RWPE2 (cell line): ENCODE measurements around the gene SEMA4D.

Source experiments
- ATAC-seq: fragments of 200-7000 bp; cut with Tn5 transposase; 3 replicates; pipeline ENCODE4 v1.9.1; 2021; ENCODE audit warnings: low read depth
- DNase-seq: peaks from one replicate; pipeline ENCODE4 v3.0.0-alpha.2; 2020; ENCODE audit warnings: low spot score
- H3K27ac ChIP-seq: fragments of 450-650 bp; 2 replicates; pipeline ENCODE4 v1.5.1; 2017; ENCODE audit warnings: mild to moderate bottlenecking; ENCODE audit not compliant: poor library complexity, severe bottlenecking
- H3K27me3 ChIP-seq: fragments of 250-450 bp; sonication (Bioruptor Pico); 2 replicates; pipeline ENCODE4 v1.5.1; 2021; ENCODE audit warnings: mild to moderate bottlenecking, moderate library complexity; ENCODE audit not compliant: insufficient read depth, poor library complexity, severe bottlenecking
- H3K36me3 ChIP-seq: fragments of 250-450 bp; sonication (Bioruptor Pico); 2 replicates; pipeline ENCODE4 v1.5.1; 2020; ENCODE audit warnings: low read depth, mild to moderate bottlenecking, moderate library complexity
- H3K4me1 ChIP-seq: fragments of 250-450 bp; sonication (Bioruptor Pico); 2 replicates; pipeline ENCODE4 v1.5.1; 2021; ENCODE audit warnings: mild to moderate bottlenecking, moderate library complexity; ENCODE audit not compliant: insufficient read depth, poor library complexity, severe bottlenecking
- H3K4me3 ChIP-seq: fragments of 250-450 bp; sonication (Bioruptor Pico); 2 replicates; pipeline ENCODE4 v1.5.1; 2021; ENCODE audit warnings: mild to moderate bottlenecking, moderate library complexity; ENCODE audit not compliant: severe bottlenecking
- H3K9me3 ChIP-seq: fragments of 250-450 bp; sonication (Bioruptor Pico); 2 replicates; pipeline ENCODE4 v1.5.1; 2021; ENCODE audit warnings: mild to moderate bottlenecking, moderate library complexity; ENCODE audit not compliant: severe bottlenecking
- TF ChIP-seq, protein P1 (sequence below): fragments of 450-650 bp; IDR thresholded peaks from one replicate; pipeline ENCODE4 v1.5.1; 2017; ENCODE audit warnings: mild to moderate bottlenecking, moderate library complexity; ENCODE audit not compliant: poor library complexity, severe bottlenecking

Gene SEMA4D

GRCh38 chr9:89410022-89410421, 87.9 kb downstream of the SEMA4D start:
- Histone ChIP-seq H3K4me3 (no peak overlapping the region), H3K36me3 (no peaks in the 10 kb centered on the region), H3K4me1 (no peaks in the 10 kb centered on the region), H3K9me3 (no peaks in the 10 kb centered on the region), H3K27me3 (no peaks in the 10 kb centered on the region), H3K27ac (no peak overlapping the region)
- no peak for ATAC-seq
- DNase-seq = no peak
- TF ChIP-seq, protein P1, sequence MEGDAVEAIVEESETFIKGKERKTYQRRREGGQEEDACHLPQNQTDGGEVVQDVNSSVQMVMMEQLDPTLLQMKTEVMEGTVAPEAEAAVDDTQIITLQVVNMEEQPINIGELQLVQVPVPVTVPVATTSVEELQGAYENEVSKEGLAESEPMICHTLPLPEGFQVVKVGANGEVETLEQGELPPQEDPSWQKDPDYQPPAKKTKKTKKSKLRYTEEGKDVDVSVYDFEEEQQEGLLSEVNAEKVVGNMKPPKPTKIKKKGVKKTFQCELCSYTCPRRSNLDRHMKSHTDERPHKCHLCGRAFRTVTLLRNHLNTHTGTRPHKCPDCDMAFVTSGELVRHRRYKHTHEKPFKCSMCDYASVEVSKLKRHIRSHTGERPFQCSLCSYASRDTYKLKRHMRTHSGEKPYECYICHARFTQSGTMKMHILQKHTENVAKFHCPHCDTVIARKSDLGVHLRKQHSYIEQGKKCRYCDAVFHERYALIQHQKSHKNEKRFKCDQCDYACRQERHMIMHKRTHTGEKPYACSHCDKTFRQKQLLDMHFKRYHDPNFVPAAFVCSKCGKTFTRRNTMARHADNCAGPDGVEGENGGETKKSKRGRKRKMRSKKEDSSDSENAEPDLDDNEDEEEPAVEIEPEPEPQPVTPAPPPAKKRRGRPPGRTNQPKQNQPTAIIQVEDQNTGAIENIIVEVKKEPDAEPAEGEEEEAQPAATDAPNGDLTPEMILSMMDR = no peak

DNA sequence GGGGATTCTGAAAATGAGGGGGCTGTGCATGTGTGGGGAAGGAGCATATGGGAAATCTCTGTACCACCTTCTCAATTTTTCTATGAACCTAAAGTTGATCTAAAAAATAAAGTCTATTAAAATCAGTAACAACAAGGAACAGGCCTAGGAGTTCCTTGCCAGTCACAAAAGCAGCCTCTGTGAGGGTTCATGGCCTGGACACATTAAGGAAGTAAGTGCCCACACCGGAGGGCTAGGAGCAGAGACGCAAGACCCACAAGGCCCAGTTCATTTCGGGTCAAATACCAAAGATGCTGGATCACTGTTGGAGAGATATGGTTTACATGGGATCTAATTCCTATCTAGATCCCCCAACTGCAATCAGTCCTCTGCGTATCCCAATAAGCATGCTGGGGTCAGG, 88.4 kb downstream of the SEMA4D start:
- Histone ChIP-seq H3K4me1 (no peaks in the 10 kb centered on the region), H3K27me3 (no peaks in the 10 kb centered on the region), H3K4me3 (no peak overlapping the region), H3K36me3 (no peaks in the 10 kb centered on the region), H3K9me3 (no peaks in the 10 kb centered on the region), H3K27ac (no peak overlapping the region)
- no peak for ATAC-seq
- TF ChIP-seq, protein P1 = no peak
- DNase-seq = no peak

DNA sequence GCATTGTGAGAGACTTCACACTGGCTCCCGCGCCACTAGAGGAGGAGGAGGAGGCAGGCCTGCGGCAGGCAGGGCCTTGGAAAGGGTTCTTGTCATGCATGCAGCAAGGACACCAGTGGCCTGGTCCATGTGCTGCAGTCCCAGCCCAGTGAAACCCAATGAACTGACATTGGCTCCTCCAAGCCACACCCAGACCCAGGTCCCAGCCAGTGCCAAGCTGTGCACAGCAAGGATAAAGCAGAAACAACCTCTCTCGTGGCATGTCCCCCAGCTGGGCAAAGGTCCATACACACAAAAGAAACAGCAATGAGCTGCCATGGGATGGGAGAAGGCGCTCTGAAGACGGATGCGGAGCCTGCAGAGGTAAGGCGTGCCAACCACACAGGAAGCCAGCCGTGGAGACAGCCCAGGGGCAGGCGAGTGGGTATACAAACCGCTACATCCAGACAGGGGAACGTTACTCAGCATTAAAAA, 89.2 kb downstream of the SEMA4D start:
- Histone ChIP-seq H3K9me3 (no peaks in the 10 kb centered on the region), H3K4me1 (no peaks in the 10 kb centered on the region), H3K27ac (no peak overlapping the region), H3K27me3 (no peaks in the 10 kb centered on the region), H3K36me3 (no peaks in the 10 kb centered on the region), H3K4me3 (no peak overlapping the region)
- no peak for ATAC-seq
- no peak for DNase-seq
- TF ChIP-seq, protein P1 = no peak

GRCh38 chr9:89407070-89407469, 90.8 kb downstream of the SEMA4D start:
- Histone ChIP-seq H3K4me1 (no peaks in the 10 kb centered on the region), H3K27ac (no peak overlapping the region), H3K36me3 (no peaks in the 10 kb centered on the region), H3K27me3 (no peaks in the 10 kb centered on the region), H3K9me3 (no peaks in the 10 kb centered on the region), H3K4me3 (no peak overlapping the region)
- no peak for DNase-seq
- TF ChIP-seq, protein P1 = no peak
- no peak for ATAC-seq

- H3K36me3 ChIP-seq = no peaks in the 10 kb centered on the region
- no peak overlapping the region for H3K4me3 ChIP-seq
- TF ChIP-seq, protein P1 = no peak
- DNase-seq (no peak), ATAC-seq (no peak)
- no peaks in the 10 kb centered on the region for H3K4me1 ChIP-seq
- H3K27ac ChIP-seq = no peak overlapping the region
- no peaks in the 10 kb centered on the region for H3K27me3 ChIP-seq
- H3K9me3 ChIP-seq = no peaks in the 10 kb centered on the region
Observed at GRCh38 chr9:89405826-89406225, 92.1 kb downstream of the SEMA4D start.
